Psoas muscle (tissue), 8 donors: ENCODE data around the gene ITPR2. TPM values are rescaled to one million over a fixed set of nuclear protein-coding genes. Genes with fewer than 3 reads are reported as not detected.
"Not testable (repeated sequence)": the region's sequence is repeated elsewhere in the genome, so short reads cannot be mapped to it uniquely, and the experiment has no call there.

Experiments
- ATAC-seq, 4 donors: fragments of 200-7000 bp; cut with Tn5 transposase; one replicate each; pipeline ENCODE4 v1.9.1; 2020; ENCODE audit warnings: moderate library complexity in 3 of 4, mild to moderate bottlenecking in 2 of 4
- DNase-seq, 2 donors: peaks; one replicate each; pipeline ENCODE4 v3.0.0-alpha.2; 2020
- H3K27ac ChIP-seq: fragments of 200-600 bp; one replicate; pipeline ENCODE4 v1.8.0; 2022
- H3K27me3 ChIP-seq, 3 donors: fragments of 200-600 bp in 1 of 3; one replicate each; pipeline versions ENCODE4 v1.6.1 to v1.8.0; 2013 to 2022; ENCODE audit warnings: low read length in 2 of 3, mild to moderate bottlenecking in 2 of 3, moderate library complexity in 1 of 3; ENCODE audit not compliant: insufficient read depth in 3 of 3
- H3K36me3 ChIP-seq, 2 donors: fragments of 200-600 bp in 1 of 2; one replicate each; pipeline versions ENCODE4 v1.6.1 to v1.8.0; 2013 to 2022; ENCODE audit warnings: low read depth in 1 of 2, mild to moderate bottlenecking in 1 of 2, moderate library complexity in 1 of 2; ENCODE audit not compliant: insufficient read depth in 1 of 2
- H3K4me1 ChIP-seq: fragments of 200-600 bp; one replicate; pipeline ENCODE4 v1.8.0; 2022
- H3K4me3 ChIP-seq: fragments of 200-600 bp; one replicate; pipeline ENCODE4 v1.8.0; 2022; ENCODE audit warnings: mild to moderate bottlenecking
- H3K9me3 ChIP-seq: fragments of 200-600 bp; one replicate; pipeline ENCODE4 v1.8.0; 2022
- CTCF ChIP-seq: fragments of 200-600 bp; IDR thresholded peaks from one replicate; pipeline ENCODE4 v1.8.0; 2022; ENCODE audit warnings: antibody characterized with exemption
- WGBS, 3 donors: extraction: QIAGEN DNeasy Blood & Tissue Kit; methylation state at CpG; one replicate each; pipeline versions ENCODE4 v1.1.6 to v1.1.7; 2013; 5-methylcytosine and 5-hydroxymethylcytosine counted together
- intact Hi-C, 2 donors: fragments of 100-400 bp; cut with DNase I; formaldehyde crosslinking; loops; one replicate each; pipeline versions ENCODE4 v1.11.0 to v1.14.2; 2022
- polyA plus RNA-seq, 3 donors: library from polyadenylated mRNA; stranded (reverse); fragments of 200-250 nt; gene quantifications; one replicate each; pipeline ENCODE4 v1.2.3, GENCODE V29; 2013
- total RNA-seq, 4 donors: library from RNA; stranded (reverse); fragmentation: NEBNext Ultra II Directional in 2 of 4; extraction: Animal tissue kit (Norgen Biotek cat#: 25700) in 2 of 4; gene quantifications; one replicate each; pipeline versions ENCODE4 v1.2.1 to v1.2.4, GENCODE V29; 2021 to 2023
- donor health status: healthy with polysubstance abuse.
- donor health status: DM: no; HTN: no; CAD: no; lungs with moderate emphysema.
- donor health status: Bipolar disorder and iron deficiency.
- donor health status: healthy.
- donor health status: DM: yes; HTN: yes; CAD: no.
- donor health status: DM: no; HTN: no; CAD: no.
- donor health status: DM: no; HTN: no; CAD: no.
- donor health status: DM: yes; HTN: yes; CAD: no.

ITPR2 gene
- total and polyA plus RNA-seq, 7 donors: 0.86 to 10.3 (median 6.1) TPM

GRCh38 chr12:26646571-26646970 lies 186.4 kb downstream of the ITPR2 start:
- no peak for DNase-seq
- WGBS, 3 donors: 64 to 79% (median 74%) methylated on average over 2 of the region's 2 CpGs
- intact Hi-C loops: loop anchor here in 1 of 2 donors (5.0 kb wide), 1 partner anchor 209 kb away; no protein-coding TSS in a partner anchor
- H3K27ac ChIP-seq: no peak overlapping the region
- no peaks in the 10 kb centered on the region for H3K9me3 ChIP-seq
- TF ChIP-seq CTCF: no peak
- no peaks in the 10 kb centered on the region for H3K27me3 ChIP-seq
- ATAC-seq: no peak
- no peaks in the 10 kb centered on the region for H3K4me1 ChIP-seq
- no peaks in the 10 kb centered on the region for H3K36me3 ChIP-seq
- H3K4me3 ChIP-seq: no peak overlapping the region

- H3K4me1 ChIP-seq, DNase-seq, H3K4me3 ChIP-seq, H3K9me3 ChIP-seq, H3K36me3 ChIP-seq, H3K27me3 ChIP-seq, intact Hi-C loops, H3K27ac ChIP-seq, ATAC-seq: not testable (repeated sequence)
- whole genome bisulfite sequencing, 3 donors: 89 to 90% (median 90%) methylated on average over 3 of the region's 3 CpGs
These were observed 188.6 kb downstream of the ITPR2 start for GRCh38 chr12:26644376-26644775.

GRCh38 chr12:26643532-26644315 lies 189.3 kb downstream of the ITPR2 start:
- Histone ChIP-seq H3K9me3 (no peaks in the 10 kb centered on the region), H3K27me3 (no peaks in the 10 kb centered on the region), H3K27ac (no peak overlapping the region), H3K4me1 (no peaks in the 10 kb centered on the region), H3K36me3 (no peaks in the 10 kb centered on the region), H3K4me3 (no peak overlapping the region)
- ATAC-seq (no peak), DNase-seq (no peak)
- TF ChIP-seq CTCF: no peak
- whole genome bisulfite sequencing, 3 donors: 74 to 80% (median 75%) methylated on average over 4 of the region's 4 CpGs
- intact Hi-C loops: no loop called here

- DNase-seq: no peak
- H3K9me3 ChIP-seq: no peaks in the 10 kb centered on the region
- intact Hi-C loops: no loop called here
- 72 to 76% (median 74%) methylated on average over 2 of the region's 2 CpGs for WGBS, 3 donors
- no peaks in the 10 kb centered on the region for H3K27me3 ChIP-seq
- H3K4me3 ChIP-seq: no peak overlapping the region
- H3K36me3 ChIP-seq: no peaks in the 10 kb centered on the region
- no peak overlapping the region for H3K27ac ChIP-seq
- TF ChIP-seq CTCF: no peak
- ATAC-seq: no peak
- H3K4me1 ChIP-seq: peaks cover 2% of the 10 kb centered on the region
These were observed 190.6 kb downstream of the ITPR2 start for GRCh38 chr12:26642361-26642760.

- 43 to 64% (median 53%) methylated on average over 2 of the region's 2 CpGs for WGBS, 3 donors
- Histone ChIP-seq H3K36me3 (no peaks in the 10 kb centered on the region), H3K27me3 (no peaks in the 10 kb centered on the region), H3K4me3 (no peak overlapping the region), H3K27ac (no peak overlapping the region), H3K9me3 (no peaks in the 10 kb centered on the region), H3K4me1 (peaks cover 8% of the 10 kb centered on the region)
- intact Hi-C loops: no loop called here
- peak; percentile 63 to 95 (median 77) for ATAC-seq
- no peak for DNase-seq
- TF ChIP-seq CTCF: no peak
These were observed 196.2 kb downstream of the ITPR2 start for GRCh38 chr12:26636710-26637328.
